Ascending aorta (tissue), 2 donors: Measurements from ENCODE around the gene REV3L. TPM values are rescaled to one million over a fixed set of nuclear protein-coding genes. Genes with fewer than 3 reads are reported as not detected.

Source experiments
- DNase-seq, 2 donors: peaks; one replicate each; pipeline ENCODE4 v3.0.0-alpha.2; 2019; ENCODE audit warnings: low spot score in 2 of 2
- H3K27ac ChIP-seq, 2 donors: fragments of 200-600 bp; sonication (generic); one replicate each; pipeline ENCODE4 v1.5.1; 2016 to 2017; ENCODE audit warnings: mild to moderate bottlenecking in 1 of 2
- H3K27me3 ChIP-seq: fragments of 200-600 bp; sonication (generic); one replicate; pipeline ENCODE4 v1.5.1; 2017
- H3K36me3 ChIP-seq, 2 donors: fragments of 200-600 bp; sonication (generic); one replicate each; pipeline ENCODE4 v1.5.1; 2016
- H3K4me1 ChIP-seq, 2 donors: fragments of 200-600 bp; sonication (generic); one replicate each; pipeline ENCODE4 v1.5.1; 2016 to 2017; ENCODE audit warnings: mild to moderate bottlenecking in 1 of 2
- H3K4me3 ChIP-seq, 2 donors: fragments of 200-600 bp; sonication (generic); one replicate each; pipeline ENCODE4 v1.5.1; 2016 to 2017; ENCODE audit warnings: mild to moderate bottlenecking in 1 of 2
- H3K9me3 ChIP-seq, 2 donors: fragments of 200-600 bp; sonication (generic); one replicate each; pipeline ENCODE4 v1.5.1; 2016
- CTCF ChIP-seq, 3 experiments: fragments of 200-600 bp in 2 of 3; fragments of 450-650 bp in 1 of 3; sonication (generic) in 2 of 3; IDR thresholded peaks; one replicate each; pipeline ENCODE4 v1.5.1; 2016 to 2019; ENCODE audit warnings: antibody characterized with exemption in 3 of 3, mild to moderate bottlenecking in 1 of 3, moderate library complexity in 1 of 3
- intact Hi-C: fragments of 100-400 bp; cut with DNase I; formaldehyde crosslinking; loops from one replicate; pipeline ENCODE4 v1.15.1; 2023
- total RNA-seq: library from RNA; depleted of rRNA; stranded (reverse); fragments of >200 nt; gene quantifications from one replicate; pipeline ENCODE4 v1.1.0, GENCODE V29; 2016

REV3L gene
- total RNA-seq, 1 donor from 2014 or later, result 91.5 TPM

GRCh38 chr6:111474106-111474505 is 8.9 kb downstream of the REV3L start:
- Histone ChIP-seq H3K9me3 (no peaks in the 10 kb centered on the region), H3K27me3 (no peaks in the 10 kb centered on the region), H3K4me3 (no peak overlapping the region), H3K27ac (no peak overlapping the region), H3K36me3 (peaks cover 0 to 5% of the 10 kb centered on the region in 2 donors), H3K4me1 (peaks cover 0 to 11% of the 10 kb centered on the region in 2 donors)
- no peak for DNase-seq
- no peak for TF ChIP-seq CTCF (IDR thresholded peaks at IDR 0.05)
- intact Hi-C loops, result no loop called here

- H3K4me1 ChIP-seq, result peaks cover 0 to 3% of the 10 kb centered on the region in 2 donors
- no peaks in the 10 kb centered on the region for H3K27me3 ChIP-seq
- no peaks in the 10 kb centered on the region for H3K9me3 ChIP-seq
- no peak overlapping the region for H3K4me3 ChIP-seq
- TF ChIP-seq CTCF (IDR thresholded peaks at IDR 0.05), result no peak
- H3K27ac ChIP-seq, result no peak overlapping the region
- DNase-seq, result no peak
- H3K36me3 ChIP-seq, result peaks cover 0 to 5% of the 10 kb centered on the region in 2 donors
- intact Hi-C loops, result no loop called here
These were observed 10.0 kb downstream of the REV3L start for GRCh38 chr6:111472933-111473435.

GRCh38 chr6:111471958-111472357 is 11.1 kb downstream of the REV3L start:
- no peak overlapping the region for H3K27ac ChIP-seq
- no peak overlapping the region for H3K4me3 ChIP-seq
- no peaks in the 10 kb centered on the region for H3K27me3 ChIP-seq
- DNase-seq, result no peak
- no peak for TF ChIP-seq CTCF (IDR thresholded peaks at IDR 0.05)
- intact Hi-C loops, result no loop called here
- H3K9me3 ChIP-seq, result no peaks in the 10 kb centered on the region
- H3K36me3 ChIP-seq, result peaks cover 0 to 5% of the 10 kb centered on the region in 2 donors
- H3K4me1 ChIP-seq, result no peaks in the 10 kb centered on the region

- no peaks in the 10 kb centered on the region for H3K9me3 ChIP-seq
- H3K36me3 ChIP-seq, result peaks cover 0 to 5% of the 10 kb centered on the region in 2 donors
- no peaks in the 10 kb centered on the region for H3K27me3 ChIP-seq
- TF ChIP-seq CTCF (IDR thresholded peaks at IDR 0.05), result no peak
- intact Hi-C loops, result no loop called here
- no peak overlapping the region for H3K27ac ChIP-seq
- H3K4me3 ChIP-seq, result no peak overlapping the region
- no peak for DNase-seq
- H3K4me1 ChIP-seq, result no peaks in the 10 kb centered on the region
These were observed 11.5 kb downstream of the REV3L start for GRCh38 chr6:111471533-111471932.

GRCh38 chr6:111470991-111471390 is 12.0 kb downstream of the REV3L start:
- H3K4me1 ChIP-seq, result no peaks in the 10 kb centered on the region
- intact Hi-C loops, result no loop called here

More at GRCh38 chr6:111470991-111471390, 12.0 kb downstream of the REV3L start:
- no peak for DNase-seq
- no peaks in the 10 kb centered on the region for H3K27me3 ChIP-seq
- H3K36me3 ChIP-seq, result peaks cover 0 to 5% of the 10 kb centered on the region in 2 donors
- TF ChIP-seq CTCF (IDR thresholded peaks at IDR 0.05), result no peak
- no peak overlapping the region for H3K27ac ChIP-seq
- H3K4me3 ChIP-seq, result no peak overlapping the region
- H3K9me3 ChIP-seq, result no peaks in the 10 kb centered on the region
